Measurements from ENCODE around the gene RAVER2. TPM values are rescaled to one million over a fixed set of nuclear protein-coding genes. Genes with fewer than 3 reads are reported as not detected.

Gene RAVER2
- total and polyA plus RNA-seq, 2 donors: 7.2 to 25.7 TPM

DNA sequence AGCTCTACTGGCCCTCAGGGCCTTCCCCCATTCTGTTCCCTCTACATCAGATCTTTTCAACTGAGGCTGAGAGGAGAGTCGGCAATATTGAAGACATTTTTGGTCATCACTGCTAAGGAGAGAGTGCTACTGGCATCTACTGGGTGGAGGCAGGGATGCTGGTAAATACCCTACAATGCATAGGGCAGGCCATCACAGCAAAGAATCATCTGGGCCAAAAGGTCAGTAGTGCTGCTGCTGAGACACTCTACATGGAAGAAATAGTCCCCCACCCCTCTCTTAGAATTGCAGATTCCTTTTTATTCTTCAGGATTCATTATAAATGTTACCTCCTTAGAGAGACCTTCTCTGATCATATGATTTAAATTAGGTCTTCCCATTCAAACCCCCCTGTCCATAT lies 127.2 kb downstream of the RAVER2 start:
- WGBS: 93% methylated on average over 1 of the region's 1 CpG
- Histone ChIP-seq H3K36me3 (ENCODE audit: insufficient read depth) (peaks cover 2% of the 10 kb centered on the region), H3K27ac (ENCODE audit: low read depth) (no peak overlapping the region), H3K4me1 (ENCODE audit: insufficient read depth) (no peaks in the 10 kb centered on the region), H3K4me3 (ENCODE audit: low read depth, low read length) (no peak overlapping the region)
- no peak for DNase-seq (ENCODE audit: extremely low spot score)

DNA sequence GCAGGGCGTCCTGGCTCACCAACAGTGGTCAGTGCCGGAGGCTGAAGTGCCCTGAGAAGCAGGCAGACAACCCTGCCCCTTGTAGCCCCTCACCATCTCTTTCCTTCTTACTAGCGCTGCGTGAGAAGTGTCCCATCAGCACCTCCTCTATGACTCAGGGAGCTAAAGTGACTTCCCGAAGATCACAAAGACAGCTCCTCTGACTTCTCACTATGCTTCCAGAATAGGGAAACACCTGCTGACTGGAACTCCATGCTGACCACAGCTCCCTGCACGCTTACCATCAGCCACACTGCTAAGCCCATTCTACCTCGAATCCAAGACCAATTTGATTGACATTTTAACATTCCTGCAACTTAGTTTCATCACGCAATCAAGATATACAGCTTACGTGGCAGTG lies 128.7 kb downstream of the RAVER2 start:
- Histone ChIP-seq H3K27ac (ENCODE audit: low read depth) (no peak overlapping the region), H3K4me1 (ENCODE audit: insufficient read depth) (no peaks in the 10 kb centered on the region), H3K36me3 (ENCODE audit: insufficient read depth) (peaks cover 2% of the 10 kb centered on the region), H3K4me3 (ENCODE audit: low read depth, low read length) (no peak overlapping the region)
- no peak for DNase-seq (ENCODE audit: extremely low spot score)
- WGBS: 95% methylated on average over 9 of the region's 9 CpGs

DNA sequence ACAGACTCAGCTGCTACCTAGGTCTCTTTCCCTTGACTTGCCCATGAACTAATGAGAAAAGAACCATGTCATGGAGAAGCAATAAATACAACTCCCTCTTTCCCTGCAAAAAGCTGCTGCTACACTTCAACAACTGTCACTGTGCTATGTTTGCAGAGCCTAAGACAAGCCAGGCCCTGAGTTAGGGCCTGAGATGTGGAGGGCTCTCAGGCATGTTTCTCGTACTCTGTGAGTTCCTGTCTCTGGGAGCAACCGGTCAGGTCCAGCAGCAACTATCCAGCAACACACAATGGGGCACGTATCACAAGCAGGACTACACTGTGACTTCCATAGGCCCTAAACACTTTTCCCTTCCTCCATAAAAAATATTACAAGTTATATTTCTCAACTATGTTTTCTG lies 129.8 kb downstream of the RAVER2 start:
- H3K4me1 ChIP-seq (ENCODE audit: insufficient read depth): no peaks in the 10 kb centered on the region
- no peak overlapping the region for H3K4me3 ChIP-seq (ENCODE audit: low read depth, low read length)
- no peak for DNase-seq (ENCODE audit: extremely low spot score)
- WGBS: 79% methylated on average over 3 of the region's 3 CpGs
- no peak overlapping the region for H3K27ac ChIP-seq (ENCODE audit: low read depth)
- peaks cover 2% of the 10 kb centered on the region for H3K36me3 ChIP-seq (ENCODE audit: insufficient read depth)

DNA sequence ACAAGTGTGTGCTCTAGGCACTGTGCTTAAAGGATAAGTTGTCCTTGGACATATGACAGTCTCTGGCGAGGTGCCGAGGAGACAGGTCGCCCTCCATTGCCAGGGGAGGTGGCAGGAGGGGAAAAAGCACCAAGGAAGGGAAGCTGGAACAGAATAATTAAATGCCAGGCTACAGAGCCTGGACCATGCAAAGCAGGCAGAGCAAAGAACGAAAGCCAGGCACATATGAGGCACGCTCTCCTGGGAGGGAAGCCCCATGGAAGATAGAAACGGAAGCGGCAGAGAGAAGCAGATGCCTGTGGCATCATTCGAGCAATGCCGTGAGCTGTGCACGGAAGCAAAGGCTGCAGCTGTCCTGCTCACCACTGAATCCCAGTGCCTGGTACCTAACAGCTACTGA lies 130.2 kb downstream of the RAVER2 start:
- DNase-seq (ENCODE audit: extremely low spot score): no peak
- no peaks in the 10 kb centered on the region for H3K4me1 ChIP-seq (ENCODE audit: insufficient read depth)
- H3K36me3 ChIP-seq (ENCODE audit: insufficient read depth): peaks cover 2% of the 10 kb centered on the region
- H3K27ac ChIP-seq (ENCODE audit: low read depth): no peak overlapping the region
- WGBS: 90% methylated on average over 10 of the region's 10 CpGs
- no peak overlapping the region for H3K4me3 ChIP-seq (ENCODE audit: low read depth, low read length)

DNA sequence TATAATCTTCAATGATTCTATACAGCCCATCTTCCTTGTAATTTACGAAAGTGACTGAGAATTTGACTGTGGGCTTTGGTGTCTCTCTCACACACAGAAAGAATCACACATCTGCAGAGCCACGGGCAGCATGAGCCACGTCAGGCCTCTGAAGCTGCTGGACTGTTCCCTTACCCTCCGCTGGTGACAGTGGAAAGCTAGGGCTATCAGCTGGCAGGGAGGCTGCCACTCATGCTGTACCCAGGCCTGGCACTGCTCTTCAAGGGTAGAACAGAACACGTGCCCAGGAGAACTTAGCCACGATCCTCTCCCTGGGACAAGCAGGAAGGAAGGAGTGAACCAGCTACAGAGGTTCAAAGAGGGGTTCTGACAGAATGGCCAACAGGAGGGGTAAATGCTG lies 130.7 kb downstream of the RAVER2 start:
- Histone ChIP-seq H3K36me3 (ENCODE audit: insufficient read depth) (peaks cover 2% of the 10 kb centered on the region), H3K4me3 (ENCODE audit: low read depth, low read length) (no peak overlapping the region), H3K27ac (ENCODE audit: low read depth) (no peak overlapping the region), H3K4me1 (ENCODE audit: insufficient read depth) (no peaks in the 10 kb centered on the region)
- DNase-seq (ENCODE audit: extremely low spot score): no peak
- whole genome bisulfite sequencing: 83% methylated on average over 6 of the region's 6 CpGs

DNA sequence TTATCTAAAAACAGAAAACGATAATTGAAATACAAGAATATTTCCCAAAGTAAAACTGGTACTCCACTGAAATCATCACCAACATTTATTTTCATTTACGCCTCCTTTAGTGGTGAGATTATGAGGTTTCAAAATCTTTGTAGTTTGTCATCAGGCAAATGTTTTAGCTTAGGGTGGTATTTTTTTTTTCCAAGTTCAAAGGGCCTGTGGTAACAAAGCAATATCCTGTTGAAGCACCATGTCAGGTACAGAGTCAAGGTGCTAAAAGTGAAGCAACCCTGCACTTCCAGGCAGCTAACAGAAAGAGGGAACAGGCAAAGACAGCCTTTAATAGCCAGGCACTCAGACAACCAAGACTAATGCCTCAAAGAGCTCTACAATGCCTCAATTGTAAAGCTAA lies 132.3 kb downstream of the RAVER2 start:
- Histone ChIP-seq H3K4me1 (ENCODE audit: insufficient read depth) (no peaks in the 10 kb centered on the region), H3K4me3 (ENCODE audit: low read depth, low read length) (no peak overlapping the region), H3K36me3 (ENCODE audit: insufficient read depth) (peaks cover 2% of the 10 kb centered on the region), H3K27ac (ENCODE audit: low read depth) (no peak overlapping the region)
- 95% methylated on average over 2 of the region's 2 CpGs for WGBS
- no peak for DNase-seq (ENCODE audit: extremely low spot score)

DNA sequence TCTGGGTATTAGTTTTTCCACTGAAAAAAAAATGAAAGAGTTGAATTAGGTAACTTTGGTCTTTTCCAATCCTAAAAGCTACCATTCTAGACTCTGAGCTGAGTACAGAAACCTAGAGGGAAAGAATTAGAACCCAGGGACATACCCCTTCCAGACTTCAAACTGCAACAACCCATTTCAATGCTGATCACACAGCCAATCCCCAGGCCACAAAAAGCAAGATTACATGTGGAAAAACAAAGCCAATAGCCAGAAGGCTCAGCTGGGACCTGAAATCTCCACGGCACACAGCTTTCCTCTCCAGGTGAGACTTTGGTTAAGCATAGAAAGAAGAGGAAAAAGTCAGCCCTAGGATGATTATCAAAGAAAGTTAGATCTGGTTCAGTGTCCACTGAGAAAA lies 132.7 kb downstream of the RAVER2 start:
- Histone ChIP-seq H3K27ac (ENCODE audit: low read depth) (no peak overlapping the region), H3K36me3 (ENCODE audit: insufficient read depth) (peaks cover 2% of the 10 kb centered on the region), H3K4me1 (ENCODE audit: insufficient read depth) (no peaks in the 10 kb centered on the region), H3K4me3 (ENCODE audit: low read depth, low read length) (no peak overlapping the region)
- DNase-seq (ENCODE audit: extremely low spot score): no peak
- WGBS: 92% methylated on average over 1 of the region's 1 CpG

DNA sequence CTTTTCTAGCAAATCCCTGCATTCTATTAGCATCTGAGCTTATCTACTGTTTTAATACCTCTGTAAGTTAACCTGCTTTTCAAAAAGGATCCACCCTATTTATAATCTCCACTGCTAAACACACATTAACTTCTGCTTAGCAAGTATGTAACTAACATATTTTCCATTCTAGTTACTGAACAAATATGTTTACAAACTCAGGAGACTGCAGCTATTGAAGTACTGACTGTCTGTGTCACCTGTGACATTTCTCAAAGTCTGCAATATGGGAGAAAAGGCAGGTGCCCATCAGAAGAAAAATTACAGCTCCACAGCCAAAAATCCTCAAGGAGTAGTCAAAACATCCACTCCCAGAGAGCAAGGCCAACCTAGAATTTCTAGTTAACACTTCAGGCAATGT lies 133.2 kb downstream of the RAVER2 start:
- Histone ChIP-seq H3K27ac (ENCODE audit: low read depth) (no peak overlapping the region), H3K4me3 (ENCODE audit: low read depth, low read length) (no peak overlapping the region), H3K4me1 (ENCODE audit: insufficient read depth) (no peaks in the 10 kb centered on the region), H3K36me3 (ENCODE audit: insufficient read depth) (peaks cover under 1% of the 10 kb centered on the region)
- no peak for DNase-seq (ENCODE audit: extremely low spot score)

DNA sequence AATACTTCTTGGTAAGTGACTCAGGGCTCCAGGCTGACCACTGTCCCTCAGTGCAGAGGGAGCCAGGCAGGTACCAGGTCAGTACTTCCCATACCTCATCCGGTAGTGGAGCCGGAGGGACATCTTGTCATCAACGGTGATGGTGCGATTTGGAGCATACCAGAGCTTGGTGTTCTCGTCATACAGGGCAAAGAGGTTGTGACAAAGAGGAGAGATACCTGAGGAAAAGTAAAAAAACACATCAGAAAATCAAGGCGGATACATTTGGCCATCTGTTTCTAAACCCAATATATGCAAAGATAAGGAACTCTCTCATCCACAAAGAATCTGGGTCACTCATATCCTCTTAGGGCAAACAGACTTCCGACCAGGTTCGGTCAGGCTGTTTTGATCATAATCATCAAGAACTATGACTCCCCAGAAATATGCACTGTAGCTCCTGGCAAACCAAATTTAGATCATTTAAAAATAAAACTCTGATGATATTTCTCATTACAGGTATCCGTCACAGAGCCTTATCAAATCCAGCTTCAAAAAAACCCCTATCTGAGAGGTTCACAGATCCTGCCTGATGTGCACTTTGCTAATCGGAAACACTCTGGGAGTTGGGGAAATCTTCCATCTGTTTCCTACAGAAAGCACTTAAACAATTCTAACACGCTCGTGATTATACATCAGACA lies 134.2 kb downstream of the RAVER2 start:
- no peak overlapping the region for H3K27ac ChIP-seq (ENCODE audit: low read depth)
- no peak for DNase-seq (ENCODE audit: extremely low spot score)
- H3K4me3 ChIP-seq (ENCODE audit: low read depth, low read length): no peak overlapping the region
- no peaks in the 10 kb centered on the region for H3K36me3 ChIP-seq (ENCODE audit: insufficient read depth)
- 76% methylated on average over 12 of the region's 12 CpGs for WGBS
- no peaks in the 10 kb centered on the region for H3K4me1 ChIP-seq (ENCODE audit: insufficient read depth)

DNA sequence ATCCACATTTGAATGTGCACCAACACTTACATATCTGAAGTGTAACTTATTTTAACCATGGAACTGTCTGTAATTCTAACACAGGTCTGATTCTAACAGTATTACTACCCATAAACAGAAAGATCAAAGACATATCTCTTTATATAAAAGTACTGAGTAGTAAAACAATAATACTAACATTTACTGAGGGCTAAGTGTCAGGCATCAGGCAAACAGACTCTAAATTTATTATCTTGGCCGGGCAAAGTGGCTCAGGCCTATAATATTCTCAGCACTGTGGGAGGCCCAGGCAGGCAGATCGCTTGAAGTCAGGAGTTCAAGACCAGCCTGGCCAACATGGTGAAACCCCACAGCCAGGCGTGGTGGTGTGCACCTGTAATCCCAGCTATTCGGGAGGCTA lies 135.6 kb downstream of the RAVER2 start:
- 93% methylated on average over 4 of the region's 4 CpGs for WGBS
- H3K36me3 ChIP-seq (ENCODE audit: insufficient read depth): no peaks in the 10 kb centered on the region
- no peak for DNase-seq (ENCODE audit: extremely low spot score)
- H3K27ac ChIP-seq (ENCODE audit: low read depth): no peak overlapping the region
- no peak overlapping the region for H3K4me3 ChIP-seq (ENCODE audit: low read depth, low read length)
- H3K4me1 ChIP-seq (ENCODE audit: insufficient read depth): no peaks in the 10 kb centered on the region

DNA sequence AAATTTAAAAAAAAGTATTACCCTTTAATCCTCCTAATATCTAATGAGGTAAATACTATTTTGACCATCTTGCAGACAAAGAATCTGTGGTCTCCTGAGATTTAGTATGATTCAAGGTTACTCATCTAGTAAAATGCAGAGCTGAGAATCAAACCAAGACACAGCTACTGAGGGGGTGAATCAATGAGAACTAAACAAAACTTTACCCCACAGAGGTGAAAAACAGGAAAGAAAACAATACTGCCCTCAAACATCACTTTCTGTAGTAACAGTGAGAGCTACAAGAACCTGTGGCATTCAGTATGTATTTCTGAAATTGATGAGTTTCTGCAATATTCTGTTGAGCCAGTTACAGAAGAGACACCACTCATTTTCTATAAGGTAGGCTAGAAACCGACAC lies 136.4 kb downstream of the RAVER2 start:
- Histone ChIP-seq H3K36me3 (ENCODE audit: insufficient read depth) (peaks cover 2% of the 10 kb centered on the region), H3K4me1 (ENCODE audit: insufficient read depth) (no peaks in the 10 kb centered on the region), H3K4me3 (ENCODE audit: low read depth, low read length) (no peak overlapping the region), H3K27ac (ENCODE audit: low read depth) (no peak overlapping the region)
- 96% methylated on average over 1 of the region's 1 CpG for WGBS
- DNase-seq (ENCODE audit: extremely low spot score): no peak

Other genes with a start within 250 kb of the RAVER2 start
- 137 TPM for gene JAK1, start 221.5 kb downstream of the RAVER2 start, total RNA-seq
- gene JAK1, start 221.5 kb downstream of the RAVER2 start, polyA plus RNA-seq: 86.8 TPM